ENCODE data around the gene LRRC46.

Gene LRRC46, protein sequence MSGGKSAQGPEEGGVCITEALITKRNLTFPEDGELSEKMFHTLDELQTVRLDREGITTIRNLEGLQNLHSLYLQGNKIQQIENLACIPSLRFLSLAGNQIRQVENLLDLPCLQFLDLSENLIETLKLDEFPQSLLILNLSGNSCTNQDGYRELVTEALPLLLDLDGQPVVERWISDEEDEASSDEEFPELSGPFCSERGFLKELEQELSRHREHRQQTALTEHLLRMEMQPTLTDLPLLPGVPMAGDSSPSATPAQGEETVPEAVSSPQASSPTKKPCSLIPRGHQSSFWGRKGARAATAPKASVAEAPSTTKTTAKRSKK

DNA sequence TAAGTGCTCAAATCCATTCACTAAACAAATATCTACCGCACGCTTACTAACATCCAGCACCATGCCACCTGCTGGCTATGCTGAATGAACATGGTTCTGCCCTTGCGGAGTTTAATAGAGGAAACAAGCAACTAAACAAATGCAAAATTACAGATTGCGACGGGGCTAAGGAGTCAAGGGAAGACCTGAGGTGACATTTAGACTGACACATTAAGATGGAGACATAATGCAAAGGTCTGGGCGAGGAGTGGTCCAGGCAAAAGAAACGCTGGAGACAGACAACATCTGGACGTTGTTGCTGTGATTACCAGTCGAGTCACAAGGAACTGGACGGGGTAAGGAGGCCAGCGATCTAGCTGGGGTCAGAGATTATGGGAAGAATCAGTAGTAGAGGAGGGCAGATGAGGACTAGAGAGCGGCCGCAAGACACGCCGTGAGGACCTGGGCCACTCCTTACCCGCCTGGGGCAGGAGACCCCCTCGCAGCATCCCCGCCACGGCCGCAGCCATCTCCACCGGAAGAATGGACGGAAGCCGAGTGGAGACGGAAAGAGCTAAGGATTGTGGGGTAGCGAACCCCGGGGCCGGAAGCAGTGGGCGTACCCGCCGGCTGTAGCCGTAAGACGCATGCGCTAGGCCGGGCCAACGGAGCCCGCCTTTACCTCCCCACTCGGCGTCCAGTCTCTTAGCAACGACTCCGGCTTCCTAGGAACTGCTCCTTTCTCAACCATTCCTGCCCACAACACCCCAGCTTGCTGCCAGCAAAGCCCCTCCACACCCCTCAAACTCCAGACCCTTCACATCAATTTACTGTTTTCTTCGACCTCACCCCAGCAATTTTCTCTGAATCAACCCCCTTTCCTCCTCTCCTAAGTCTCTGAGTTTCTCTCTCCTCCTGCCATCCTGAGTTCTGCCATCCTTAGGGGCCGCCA lies at the start of gene LRRC46, which contains the start of gene MRPL10:
TSS of gene LRRC46 (plus strand) at position 668 of the 931 bp plus-strand sequence. CDS start 320 bp downstream, outside the sequence.
TSS of gene MRPL10 (minus strand) at position 539 of the 931 bp plus-strand sequence. CDS start at position 509, 30 bp downstream.
- peak; percentile 92 for DNase-seq (ENCODE audit: low spot score)

DNA sequence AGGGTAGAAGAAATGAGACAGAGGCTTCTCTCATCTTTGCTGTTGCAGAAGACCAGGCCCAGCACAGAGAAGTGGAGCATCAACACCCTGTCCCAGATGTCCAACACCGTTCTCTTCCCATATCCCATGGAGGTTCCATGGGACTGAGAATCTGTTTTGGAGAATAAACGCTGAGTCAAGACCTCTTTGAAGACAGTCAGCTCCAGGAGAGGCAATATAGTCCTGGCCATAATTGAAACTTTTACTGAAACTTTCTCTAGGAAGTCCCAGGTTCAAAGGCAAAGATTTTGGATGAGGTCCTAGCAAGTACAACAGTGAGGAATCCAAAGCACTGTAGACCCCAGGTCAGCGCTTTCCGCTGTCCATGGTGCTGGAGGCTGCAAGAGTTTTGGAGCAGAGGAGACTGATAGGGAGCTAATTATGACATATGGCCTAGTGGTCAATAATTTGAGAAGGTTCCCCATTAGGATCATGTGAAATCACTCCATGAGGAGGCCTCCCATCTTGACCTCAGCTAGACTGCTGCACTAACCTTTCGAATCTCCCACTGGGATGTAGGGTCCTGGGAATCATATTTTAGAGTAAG lies 45.8 kb upstream of the LRRC46 start:
- DNase-seq (ENCODE audit: low spot score): no peak

DNA sequence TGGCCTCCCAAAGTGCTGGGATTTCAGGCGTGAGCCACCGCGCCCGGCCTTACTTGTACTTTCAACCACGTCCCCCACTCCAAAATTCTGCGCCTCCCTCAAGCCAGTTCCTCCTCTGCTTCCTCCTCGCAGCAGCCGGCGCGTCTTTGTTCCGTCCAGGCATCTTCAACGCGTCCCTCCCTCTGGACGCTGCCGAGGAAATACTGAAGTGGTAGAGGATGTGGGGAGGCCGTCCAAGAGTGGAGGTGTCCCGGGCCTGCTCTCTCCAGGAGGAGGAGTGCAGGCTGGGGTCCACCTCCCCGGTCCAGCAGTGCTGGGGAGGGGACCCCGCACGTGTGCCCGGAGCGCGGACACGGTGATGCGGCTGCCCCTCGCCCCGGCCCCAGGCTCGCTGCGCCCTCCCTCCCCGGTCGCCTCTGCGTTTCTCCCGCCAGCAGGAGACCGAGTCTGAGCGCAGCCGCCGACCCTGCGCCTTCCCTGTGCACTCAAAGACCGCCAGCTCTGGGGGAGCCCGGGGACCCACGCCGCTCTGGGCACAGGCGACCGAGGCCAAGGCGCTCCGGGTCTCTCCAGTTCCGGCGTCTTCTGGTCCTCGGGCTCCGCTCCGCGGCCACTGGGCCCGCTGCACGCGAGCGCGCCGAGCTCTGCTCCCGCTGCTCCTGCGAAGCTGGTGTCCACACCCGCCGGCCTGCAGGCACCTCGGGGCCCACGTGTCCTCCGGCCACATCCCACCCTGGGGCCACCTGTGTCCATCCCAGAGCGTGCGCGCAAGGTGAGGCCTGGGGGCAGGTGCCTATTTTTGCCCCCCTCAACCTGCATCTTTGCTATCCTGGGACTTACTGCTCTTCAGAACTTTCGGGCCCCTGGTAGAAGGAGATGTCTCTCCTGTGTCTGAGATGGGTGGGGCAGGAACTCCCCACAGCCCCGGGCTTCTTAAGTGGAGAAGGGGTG lies 41.6 kb upstream of the LRRC46 start:
- DNase-seq (ENCODE audit: low spot score): peak; percentile 26

DNA sequence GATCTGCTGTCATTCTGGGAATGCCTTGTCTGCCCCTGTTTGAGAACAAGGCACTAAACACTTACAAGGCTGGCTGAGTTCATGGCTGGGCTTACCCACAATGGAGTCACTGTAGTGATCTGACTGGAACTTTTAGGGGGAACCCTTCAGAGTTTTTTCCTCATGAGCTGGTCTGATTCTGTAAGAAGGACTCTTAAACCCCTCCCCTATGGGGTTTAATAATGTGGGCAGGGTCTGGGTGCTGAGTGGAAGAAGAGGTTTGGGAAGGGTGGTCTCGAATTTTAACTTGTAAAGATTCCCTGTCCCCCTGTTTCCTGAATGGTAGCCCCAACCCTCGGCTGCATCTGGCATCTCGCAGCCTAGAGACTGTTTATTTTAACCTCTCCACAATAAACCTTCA lies 40.4 kb upstream of the LRRC46 start:
- no peak for DNase-seq (ENCODE audit: low spot score)

DNA sequence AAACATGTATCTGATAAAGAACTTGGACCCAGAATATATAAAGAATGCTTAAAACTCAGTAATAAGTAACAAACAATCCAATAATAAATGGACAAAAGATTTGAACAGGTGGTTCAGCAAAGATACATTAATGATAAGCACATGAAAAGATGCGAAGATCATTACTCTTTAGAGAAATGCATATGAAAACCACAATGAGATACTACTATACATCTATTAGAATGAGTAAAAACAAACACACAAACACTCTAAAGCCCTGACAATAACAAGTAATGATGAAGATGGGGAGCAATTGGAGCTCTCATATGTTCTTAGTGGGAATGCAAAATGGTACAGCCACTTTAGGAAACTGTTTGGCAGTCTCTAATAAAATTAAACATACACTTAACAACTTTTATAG lies 39.0 kb upstream of the LRRC46 start:
- no peak for DNase-seq (ENCODE audit: low spot score)

DNA sequence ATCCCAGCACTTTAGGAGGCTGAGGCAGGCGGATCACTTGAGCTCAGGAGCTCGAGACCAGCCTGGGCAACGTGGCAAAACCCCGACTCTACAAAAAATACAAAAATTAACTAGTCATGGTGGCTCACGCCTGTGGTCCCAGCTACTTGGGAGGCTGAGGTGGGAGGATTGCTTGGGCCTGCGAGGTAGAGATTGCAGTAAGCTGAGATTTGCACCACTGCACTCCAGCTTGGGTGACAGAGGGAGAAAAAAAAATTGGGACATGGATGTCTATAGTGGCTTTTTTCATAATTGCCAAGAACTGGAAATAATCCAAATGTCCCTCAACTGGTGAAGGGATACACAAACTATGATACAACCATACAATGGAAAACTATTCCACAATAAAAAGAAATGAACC lies 38.5 kb upstream of the LRRC46 start:
- no peak for DNase-seq (ENCODE audit: low spot score)

DNA sequence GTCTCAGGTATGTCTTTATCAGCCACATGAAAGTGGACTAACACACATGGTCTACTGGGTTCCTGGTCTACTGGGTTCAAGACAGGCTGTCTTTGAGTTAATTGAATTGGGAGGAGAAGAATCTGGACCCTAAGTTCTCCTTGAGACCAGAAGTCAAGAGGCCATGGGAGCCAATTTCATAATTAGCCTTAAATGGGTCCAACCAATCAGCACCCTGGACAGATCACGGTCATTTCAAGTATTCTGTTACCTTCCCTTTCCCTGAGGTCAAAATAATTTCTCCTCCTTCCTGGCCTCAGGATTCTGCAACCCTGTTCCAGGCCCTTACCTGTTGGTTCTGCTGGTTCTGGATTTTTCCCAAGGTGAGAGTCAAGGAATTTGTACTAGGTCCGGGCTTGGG lies 33.7 kb upstream of the LRRC46 start:
- DNase-seq (ENCODE audit: low spot score): no peak

DNA sequence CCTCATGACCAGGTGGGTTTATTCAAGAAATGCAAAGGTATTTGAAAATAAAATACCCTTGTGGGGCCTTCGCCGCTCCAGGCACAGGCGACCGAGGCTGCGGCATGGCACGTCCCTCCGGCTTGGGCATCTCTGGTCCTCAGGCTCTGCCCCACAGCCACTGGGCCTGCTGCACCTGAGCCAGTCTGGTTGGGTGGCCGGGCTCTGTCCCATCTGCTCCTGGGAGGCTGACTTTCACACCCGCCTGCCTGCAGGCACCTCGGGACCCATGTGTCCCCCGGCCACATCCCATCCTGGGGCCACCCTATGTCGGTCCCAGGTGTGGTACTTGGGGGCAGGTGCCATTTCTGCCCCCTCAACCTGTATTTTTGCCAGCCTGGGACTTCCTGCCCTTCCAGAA lies 30.8 kb upstream of the LRRC46 start:
- no peak for DNase-seq (ENCODE audit: low spot score)

DNA sequence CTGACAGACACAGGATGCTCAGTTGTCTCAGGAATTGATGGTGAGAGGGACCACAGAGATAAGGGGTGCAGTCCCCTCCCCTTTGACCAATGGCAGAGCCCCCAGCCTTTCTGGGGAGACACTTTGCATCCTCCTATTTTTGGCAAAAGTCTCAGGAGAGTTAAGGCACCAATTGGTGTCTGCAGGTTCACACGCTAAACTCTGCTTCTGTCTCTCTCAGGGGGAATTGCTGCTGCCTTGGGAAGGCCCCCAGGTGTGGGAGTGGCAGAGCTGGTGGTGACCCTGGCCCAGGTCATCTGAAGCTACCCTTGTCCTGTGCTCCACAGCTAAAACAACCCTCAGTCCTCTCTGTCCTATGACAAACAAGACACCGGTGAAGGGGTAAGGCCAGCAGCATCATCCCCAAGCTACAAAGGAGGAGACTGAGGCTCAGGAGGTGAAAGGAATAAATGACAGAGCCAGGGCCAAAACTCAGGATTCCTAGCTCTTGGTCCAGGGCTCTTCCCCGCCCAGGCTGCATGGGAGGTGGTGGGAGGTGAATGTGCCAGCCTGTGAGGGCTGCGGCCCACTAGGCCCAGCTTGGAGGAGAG lies 30.2 kb upstream of the LRRC46 start:
- DNase-seq (ENCODE audit: low spot score): no peak

DNA sequence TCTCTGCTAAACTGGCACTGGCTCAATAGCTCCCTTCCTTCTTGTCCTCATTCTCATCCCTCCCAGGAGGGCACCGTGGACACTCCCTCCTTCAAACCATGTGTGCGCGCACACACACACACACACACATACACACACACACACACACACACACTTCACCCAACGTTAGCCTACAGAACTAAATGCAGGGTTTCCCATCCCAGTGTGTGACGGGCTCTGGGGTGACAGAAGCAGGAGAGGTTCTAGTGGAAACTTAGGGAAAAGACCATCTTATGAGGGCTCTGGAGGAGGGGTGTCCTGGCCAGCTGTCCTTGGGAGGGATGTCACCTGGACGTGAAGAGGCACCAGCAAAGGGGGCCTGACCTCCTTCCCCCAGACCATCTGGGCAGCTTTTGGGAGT lies 29.6 kb upstream of the LRRC46 start:
- DNase-seq (ENCODE audit: low spot score): no peak

DNA sequence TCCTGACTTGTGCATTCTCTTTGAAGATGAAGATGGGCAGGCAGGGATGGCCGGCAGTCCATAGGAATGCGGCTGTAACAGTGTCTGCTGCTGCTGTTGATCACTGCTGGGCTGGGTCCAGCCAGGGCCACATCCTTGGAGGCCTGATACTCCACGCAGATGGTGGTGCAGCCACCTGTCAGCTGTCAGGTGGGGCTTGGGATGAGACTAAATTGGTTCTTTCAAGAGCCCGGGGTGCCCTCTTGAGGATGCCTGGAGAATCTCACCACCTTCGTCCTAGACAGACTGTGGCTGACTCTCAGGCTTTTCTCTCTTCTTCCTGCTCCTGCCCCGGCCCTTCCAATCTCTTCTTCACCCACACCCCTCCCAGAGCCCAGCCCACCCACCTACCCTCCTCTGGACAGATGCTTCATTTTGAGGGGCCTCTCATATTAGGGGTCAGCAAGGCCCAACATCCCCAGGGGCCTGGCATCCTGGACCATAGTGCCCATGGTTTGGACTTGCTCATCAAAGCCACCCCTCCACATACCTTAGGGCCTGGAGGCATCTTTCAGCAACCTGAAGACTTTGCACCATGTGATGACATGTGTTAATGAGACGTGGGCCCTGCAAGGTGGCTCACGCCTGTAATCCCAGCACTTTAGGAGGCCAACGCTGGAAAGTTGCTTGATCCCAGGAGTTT lies 29.0 kb upstream of the LRRC46 start:
- no peak for DNase-seq (ENCODE audit: low spot score)

DNA sequence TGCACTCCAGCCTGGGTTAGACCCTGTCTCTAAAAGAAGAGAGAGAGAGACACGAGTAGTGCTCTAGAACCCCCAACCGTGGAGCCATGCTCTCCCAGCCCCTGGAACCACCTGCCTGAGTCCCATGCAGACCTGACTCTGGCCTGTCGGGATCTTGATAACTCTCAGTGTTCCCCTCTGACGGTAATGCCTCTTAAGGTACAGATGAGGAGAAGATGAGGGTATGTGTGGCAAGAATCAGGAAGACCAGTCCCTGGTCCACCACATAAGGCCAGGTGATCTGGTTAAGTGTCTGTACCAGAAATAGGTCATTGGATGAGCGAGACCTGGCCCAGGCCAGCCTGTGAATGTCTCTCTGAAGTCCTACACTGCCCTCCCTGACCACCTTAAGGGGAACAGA lies 28.3 kb upstream of the LRRC46 start:
- DNase-seq (ENCODE audit: low spot score): no peak

DNA sequence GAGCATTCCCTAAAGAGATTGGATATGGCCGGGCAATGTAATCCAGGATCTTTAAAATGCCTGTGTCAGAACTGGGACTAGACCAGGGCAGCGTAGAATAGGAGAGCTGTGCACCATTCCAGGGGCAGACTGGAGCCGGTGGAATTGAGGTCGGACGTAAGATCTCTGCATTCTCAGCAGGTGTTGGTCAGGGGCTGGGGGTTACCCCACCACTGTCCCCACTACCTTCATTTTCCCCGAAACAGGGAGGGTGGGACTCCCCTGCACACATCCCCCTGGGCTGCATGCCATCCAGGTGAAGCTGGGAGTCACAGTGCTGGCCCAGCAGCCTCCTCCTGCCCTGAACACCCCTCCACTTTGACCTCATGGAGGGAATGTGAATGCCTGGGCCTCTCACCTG lies 27.7 kb upstream of the LRRC46 start:
- DNase-seq (ENCODE audit: low spot score): no peak

DNA sequence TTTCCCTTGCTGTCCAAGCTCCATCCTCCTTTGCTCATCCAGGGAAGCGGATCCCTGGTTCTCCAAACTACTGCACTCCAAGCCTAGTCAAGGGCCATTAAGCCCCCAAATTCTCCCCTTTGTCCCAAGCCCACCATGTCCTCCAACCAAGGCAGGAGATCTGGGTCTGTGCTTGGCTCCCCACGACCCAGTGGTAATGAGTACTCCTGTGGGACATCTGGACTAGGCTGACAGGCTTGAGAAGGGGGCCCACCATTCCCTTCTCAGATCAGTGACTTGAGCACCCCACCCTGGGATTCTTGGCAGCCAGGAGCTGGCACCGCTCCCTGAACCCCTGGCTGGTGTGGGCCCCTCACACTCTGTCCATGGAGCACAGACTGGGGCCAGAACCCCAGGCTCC lies 27.0 kb upstream of the LRRC46 start:
- no peak for DNase-seq (ENCODE audit: low spot score)

DNA sequence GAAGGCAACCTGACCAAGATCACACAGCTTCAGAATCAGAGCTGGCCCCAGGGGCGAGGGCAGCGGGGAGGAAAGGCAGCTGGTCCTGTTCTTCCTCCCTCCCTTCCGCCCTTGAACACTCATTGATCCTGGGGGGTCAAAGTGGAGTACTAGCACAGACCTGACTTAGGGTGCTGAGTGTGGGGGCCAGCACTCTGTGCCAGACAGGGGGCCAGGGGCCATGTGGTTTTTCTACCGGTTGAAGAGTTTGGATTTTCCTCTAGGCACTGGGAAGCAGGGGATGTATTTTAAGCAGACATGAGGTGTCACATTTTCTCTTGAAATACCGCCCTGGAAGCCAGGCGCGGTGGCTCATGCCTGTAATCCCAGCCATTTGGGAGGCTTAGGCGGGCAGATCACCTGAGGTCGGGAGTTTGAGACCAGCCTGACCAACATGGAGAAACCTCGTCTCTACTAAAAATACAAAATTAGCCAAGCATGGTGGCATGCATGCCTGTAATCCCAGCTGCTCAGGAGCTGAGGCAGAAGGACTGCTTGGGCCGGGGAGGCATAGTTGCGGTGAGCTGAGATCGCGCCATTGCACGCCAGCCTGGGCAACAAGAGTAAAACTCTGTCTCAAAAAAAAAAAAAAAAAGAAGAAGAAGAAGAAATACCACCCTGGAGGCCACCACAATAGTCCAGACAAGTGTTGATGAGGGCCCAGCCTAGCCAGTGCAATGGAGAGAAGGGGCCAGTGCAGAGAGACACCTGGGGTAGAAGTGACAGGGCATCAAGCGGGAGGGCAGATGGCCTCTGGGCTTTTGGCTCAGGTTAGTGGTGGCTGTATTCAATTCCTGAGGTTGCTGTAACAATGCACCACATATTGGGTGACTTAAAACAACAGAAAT lies 25.2 kb upstream of the LRRC46 start:
- no peak for DNase-seq (ENCODE audit: low spot score)

DNA sequence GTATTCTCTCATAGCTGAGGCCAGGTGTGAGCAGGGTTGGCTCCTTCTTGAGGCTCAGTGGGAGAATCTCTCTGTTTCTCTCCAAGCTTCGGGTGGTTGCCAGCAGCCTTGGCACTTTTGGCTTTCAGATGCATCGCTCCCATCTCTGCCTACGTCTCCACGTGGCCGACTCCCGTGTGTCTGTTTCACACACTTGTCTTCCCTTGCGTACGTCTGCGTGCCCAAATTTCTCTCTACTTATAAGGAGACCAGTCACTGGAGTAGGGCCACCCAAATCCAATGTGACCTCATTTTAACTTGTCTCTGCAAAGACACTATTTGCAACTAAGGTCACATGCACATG lies 24.6 kb upstream of the LRRC46 start:
- no peak for DNase-seq (ENCODE audit: low spot score)

DNA sequence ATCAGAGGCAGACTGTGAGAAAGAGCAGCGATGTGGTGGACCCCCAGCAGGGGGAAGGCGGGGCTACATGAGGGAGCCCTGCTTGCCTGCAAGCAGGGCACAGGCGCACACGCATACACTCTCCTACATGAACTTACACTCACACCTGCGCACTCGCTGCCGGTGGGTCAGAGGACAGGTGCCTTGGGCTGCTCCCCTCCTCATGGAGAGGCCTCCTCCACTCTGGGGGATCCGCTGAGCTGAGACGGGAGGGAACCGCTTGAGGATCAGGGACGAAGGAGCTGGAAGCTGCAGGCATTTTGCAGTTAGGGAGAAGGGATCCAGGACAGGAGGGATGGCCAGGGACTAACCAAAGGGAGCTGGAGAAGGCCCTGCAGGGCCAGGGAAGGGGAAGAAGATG lies 24.0 kb upstream of the LRRC46 start:
- no peak for DNase-seq (ENCODE audit: low spot score)

DNA sequence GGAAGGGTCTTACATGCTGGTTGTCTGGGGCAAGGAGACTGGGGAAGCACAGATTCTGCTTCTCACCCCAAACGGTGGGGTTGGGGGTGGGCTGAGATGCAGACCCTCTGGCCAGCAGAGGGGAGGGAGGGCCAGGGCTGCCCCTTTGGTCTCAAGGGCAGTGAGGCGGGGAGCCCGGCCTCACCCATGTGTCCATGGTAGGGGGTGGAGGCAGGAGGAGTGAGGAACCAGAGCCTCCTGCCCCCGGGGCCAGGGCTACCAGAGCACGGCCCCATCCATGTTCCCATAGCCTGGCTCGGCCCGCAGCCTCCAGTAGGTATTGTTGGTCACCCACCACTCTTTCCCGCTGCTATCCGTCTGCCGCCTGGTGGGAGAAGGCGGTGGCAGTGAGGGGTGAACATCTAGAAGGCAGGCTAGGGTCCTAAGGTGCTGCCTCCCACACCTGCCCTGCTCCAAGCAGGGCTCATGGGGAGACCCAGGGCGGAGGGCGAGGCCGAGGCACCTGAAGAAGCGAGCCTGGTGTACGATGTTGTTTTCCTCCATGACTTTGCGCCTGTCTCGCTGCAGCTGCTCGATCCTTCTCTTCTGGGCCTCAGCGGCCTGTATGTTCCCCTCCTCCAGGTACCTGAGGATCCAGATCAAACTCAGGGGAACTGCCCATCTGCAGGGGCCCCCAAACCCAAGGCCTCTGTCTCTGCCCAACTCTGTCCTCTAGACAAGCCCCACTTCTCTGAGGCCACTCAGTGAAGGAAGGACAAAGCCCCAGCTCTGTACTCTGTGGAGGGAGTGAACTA lies 23.2 kb upstream of the LRRC46 start:
- no peak for DNase-seq (ENCODE audit: low spot score)

Data from kidney capillary endothelial cell (primary cell).